ENCODE results near the gene PARVA. TPM values are rescaled to one million over a fixed set of nuclear protein-coding genes. Genes with fewer than 3 reads are reported as not detected.

The PARVA gene
- total and polyA plus RNA-seq, 2 of the 8 experiments (the other 6 are each of a cell fraction or from before 2014, with no cell fraction given): 3.1 to 13.5 TPM

GRCh38 chr11:12430351-12430750 is 53.0 kb downstream of the PARVA start (continued):
- TF ChIP-seq CBX8 (IDR thresholded peaks at IDR 0.05; ENCODE audit: borderline replicate concordance, low read depth, low read length): no peak
- TF ChIP-seq, protein P1, sequence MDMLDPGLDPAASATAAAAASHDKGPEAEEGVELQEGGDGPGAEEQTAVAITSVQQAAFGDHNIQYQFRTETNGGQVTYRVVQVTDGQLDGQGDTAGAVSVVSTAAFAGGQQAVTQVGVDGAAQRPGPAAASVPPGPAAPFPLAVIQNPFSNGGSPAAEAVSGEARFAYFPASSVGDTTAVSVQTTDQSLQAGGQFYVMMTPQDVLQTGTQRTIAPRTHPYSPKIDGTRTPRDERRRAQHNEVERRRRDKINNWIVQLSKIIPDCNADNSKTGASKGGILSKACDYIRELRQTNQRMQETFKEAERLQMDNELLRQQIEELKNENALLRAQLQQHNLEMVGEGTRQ (IDR thresholded peaks at IDR 0.05; ENCODE audit: low read length): no peak
- TF ChIP-seq RFX5 (IDR thresholded peaks at IDR 0.05; ENCODE audit: borderline replicate concordance, low read depth, low read length): no peak

Measured in H1 (cell line).